SK-N-MC (cell line): ENCODE measurements around the gene BCR.

Experiments used
- EZH2 ChIP-seq: fragments of 200-600 bp; sonication (generic); IDR thresholded peaks from one replicate; pipeline ENCODE4 v1.6.1; 2017; ENCODE audit warnings: antibody characterized with exemption
- FOXP2 ChIP-seq: optimal IDR thresholded peaks from 2 replicates; pipeline ENCODE3; 2011; ENCODE audit warnings: mild to moderate bottlenecking, moderate library complexity; ENCODE audit not compliant: insufficient read depth; ENCODE audit errors: extremely low read length, control extremely low read depth
- POLR2AphosphoS5 ChIP-seq: IDR thresholded peaks from 2 replicates; pipeline ENCODE4 v1.6.1; 2012; ENCODE audit warnings: mild to moderate bottlenecking, low read depth, low read length, borderline replicate concordance

DNA sequence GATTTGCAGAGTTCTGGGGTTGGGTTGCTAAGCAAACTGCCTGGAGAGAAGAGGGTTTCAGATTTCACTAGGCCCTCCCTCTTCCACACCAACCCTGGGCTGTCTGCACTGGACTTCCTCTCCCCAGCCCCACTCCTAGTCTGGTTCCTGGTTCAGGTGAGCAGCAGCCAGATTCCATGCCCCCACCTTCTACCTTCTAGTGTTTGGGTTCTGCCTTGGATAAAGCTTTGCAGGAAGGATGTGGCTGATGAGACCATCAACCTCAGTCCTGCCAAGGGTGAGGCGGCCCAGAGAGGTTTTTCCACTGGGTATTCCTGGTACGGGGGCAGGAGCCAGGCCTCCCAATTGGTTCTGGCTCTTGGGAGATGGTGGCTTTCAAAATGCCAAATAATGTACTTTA is 68.3 kb downstream of the BCR start:
- TF ChIP-seq POLR2AphosphoS5 = no peak
- no peak for TF ChIP-seq EZH2
- TF ChIP-seq FOXP2 = no peak
